Omental fat pad (tissue), 4 donors: ENCODE results near the gene PHEX. TPM values are rescaled to one million over a fixed set of nuclear protein-coding genes. Genes with fewer than 3 reads are reported as not detected.
A peak's percentile ranks its signal among the peaks of the same experiment; 100 is the strongest.

Source experiments
- ATAC-seq: fragments of 150-250 bp; one replicate; pipeline ENCODE4 v1.9.1; 2016; ENCODE audit warnings: mild to moderate bottlenecking, moderate library complexity; ENCODE audit not compliant: low FRiP score
- DNase-seq: peaks from one replicate; pipeline ENCODE4 v3.0.0-alpha.2; 2019; ENCODE audit warnings: low spot score
- total RNA-seq, 4 donors: library from RNA; depleted of rRNA; stranded (reverse); fragments of >200 nt; gene quantifications; one replicate each; pipeline ENCODE4 v1.1.0, GENCODE V29; 2016
- TF ChIP-seq, protein P1 (sequence below), 3 donors: fragments of 450-650 bp; IDR thresholded peaks; one replicate each; pipeline ENCODE4 v1.5.1; 2016 to 2017; ENCODE audit warnings: antibody characterized with exemption in 3 of 3, mild to moderate bottlenecking in 3 of 3, moderate library complexity in 2 of 3

Gene PHEX
- total RNA-seq, 4 donors from 2014 or later: 0.06 to 0.24 (median 0.09) TPM; not detected in 1

- ATAC-seq (peak; percentile 41), DNase-seq (no peak)
- TF ChIP-seq, protein P1, sequence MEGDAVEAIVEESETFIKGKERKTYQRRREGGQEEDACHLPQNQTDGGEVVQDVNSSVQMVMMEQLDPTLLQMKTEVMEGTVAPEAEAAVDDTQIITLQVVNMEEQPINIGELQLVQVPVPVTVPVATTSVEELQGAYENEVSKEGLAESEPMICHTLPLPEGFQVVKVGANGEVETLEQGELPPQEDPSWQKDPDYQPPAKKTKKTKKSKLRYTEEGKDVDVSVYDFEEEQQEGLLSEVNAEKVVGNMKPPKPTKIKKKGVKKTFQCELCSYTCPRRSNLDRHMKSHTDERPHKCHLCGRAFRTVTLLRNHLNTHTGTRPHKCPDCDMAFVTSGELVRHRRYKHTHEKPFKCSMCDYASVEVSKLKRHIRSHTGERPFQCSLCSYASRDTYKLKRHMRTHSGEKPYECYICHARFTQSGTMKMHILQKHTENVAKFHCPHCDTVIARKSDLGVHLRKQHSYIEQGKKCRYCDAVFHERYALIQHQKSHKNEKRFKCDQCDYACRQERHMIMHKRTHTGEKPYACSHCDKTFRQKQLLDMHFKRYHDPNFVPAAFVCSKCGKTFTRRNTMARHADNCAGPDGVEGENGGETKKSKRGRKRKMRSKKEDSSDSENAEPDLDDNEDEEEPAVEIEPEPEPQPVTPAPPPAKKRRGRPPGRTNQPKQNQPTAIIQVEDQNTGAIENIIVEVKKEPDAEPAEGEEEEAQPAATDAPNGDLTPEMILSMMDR (IDR thresholded peaks at IDR 0.05): no peak
These were observed 63.2 kb downstream of the PHEX start for GRCh38 chrX:22095286-22095685.

- ATAC-seq: no peak
- DNase-seq: no peak
These were observed 63.7 kb downstream of the PHEX start for GRCh38 chrX:22095856-22096255.

DNA sequence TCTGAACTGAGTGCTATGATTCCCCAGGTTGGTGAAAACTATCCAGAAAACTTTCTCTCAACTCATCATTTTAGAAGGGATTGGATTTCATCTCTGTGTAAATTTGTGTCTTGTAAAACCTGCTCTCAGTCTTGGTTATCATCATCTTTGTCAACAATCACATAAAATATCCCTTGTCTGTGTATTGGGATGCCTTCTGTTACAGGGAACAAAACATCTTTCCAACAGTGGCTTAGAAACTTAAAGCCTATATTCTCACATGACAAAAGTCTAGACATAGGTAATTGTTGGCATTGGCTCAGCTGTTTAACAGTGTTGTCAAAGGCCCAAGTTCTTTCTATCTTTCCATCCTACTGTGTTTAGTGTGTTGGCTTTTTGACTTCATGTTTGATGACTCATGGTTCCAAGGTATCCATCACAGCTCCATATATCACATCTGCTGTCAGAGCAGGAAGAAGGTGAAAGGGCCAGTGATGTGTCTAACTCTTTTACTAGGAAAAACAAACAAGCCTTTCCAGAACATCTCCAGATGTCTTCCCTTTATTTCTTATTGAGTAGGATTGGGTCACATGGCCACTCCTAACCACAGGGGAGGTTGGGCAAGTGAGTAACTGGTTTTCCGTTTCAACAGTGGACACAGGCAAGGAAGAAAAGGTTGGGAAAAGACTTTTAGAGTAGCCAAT, 65.0 kb downstream of the PHEX start:
- TF ChIP-seq, protein P1 (IDR thresholded peaks at IDR 0.05): no peak
- no peak for ATAC-seq
- DNase-seq: no peak

More at GRCh38 chrX:22095856-22096255, 63.7 kb downstream of the PHEX start:
- TF ChIP-seq, protein P1 (IDR thresholded peaks at IDR 0.05): no peak

- TF ChIP-seq, protein P1 (IDR thresholded peaks at IDR 0.05): no peak
- no peak for DNase-seq
- ATAC-seq: no peak
These were observed 73.1 kb downstream of the PHEX start for GRCh38 chrX:22105231-22105630.

GRCh38 chrX:22105971-22106370, 73.8 kb downstream of the PHEX start:
- ATAC-seq (no peak), DNase-seq (no peak)
- TF ChIP-seq, protein P1 (IDR thresholded peaks at IDR 0.05): no peak

DNA sequence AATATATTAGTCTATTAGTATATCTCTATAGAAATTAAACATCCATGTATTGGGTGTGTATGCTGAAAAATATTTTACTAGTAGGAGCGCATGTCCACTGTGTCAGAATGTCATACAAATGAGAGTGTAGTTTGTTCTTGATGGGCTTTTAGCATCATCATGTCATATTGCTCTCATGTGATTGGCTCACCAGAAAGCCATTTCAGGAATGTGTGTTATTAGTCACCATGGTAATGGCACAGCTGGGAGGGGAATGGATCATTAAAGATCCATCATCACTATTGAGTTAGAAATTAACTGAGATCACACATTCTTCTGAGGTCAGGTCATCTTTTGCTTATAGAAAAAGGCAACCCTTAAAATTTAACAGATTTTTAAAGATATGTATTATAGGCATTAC, 77.3 kb downstream of the PHEX start:
- no peak for ATAC-seq
- no peak for DNase-seq
- TF ChIP-seq, protein P1 (IDR thresholded peaks at IDR 0.05): no peak
